ENCODE results near the gene CEP104. TPM values are rescaled to one million over a fixed set of nuclear protein-coding genes. Genes with fewer than 3 reads are reported as not detected.

CEP104 gene
- total RNA-seq, 2 experiments from 2014 or later: 33.6 to 35.5 TPM

DNA sequence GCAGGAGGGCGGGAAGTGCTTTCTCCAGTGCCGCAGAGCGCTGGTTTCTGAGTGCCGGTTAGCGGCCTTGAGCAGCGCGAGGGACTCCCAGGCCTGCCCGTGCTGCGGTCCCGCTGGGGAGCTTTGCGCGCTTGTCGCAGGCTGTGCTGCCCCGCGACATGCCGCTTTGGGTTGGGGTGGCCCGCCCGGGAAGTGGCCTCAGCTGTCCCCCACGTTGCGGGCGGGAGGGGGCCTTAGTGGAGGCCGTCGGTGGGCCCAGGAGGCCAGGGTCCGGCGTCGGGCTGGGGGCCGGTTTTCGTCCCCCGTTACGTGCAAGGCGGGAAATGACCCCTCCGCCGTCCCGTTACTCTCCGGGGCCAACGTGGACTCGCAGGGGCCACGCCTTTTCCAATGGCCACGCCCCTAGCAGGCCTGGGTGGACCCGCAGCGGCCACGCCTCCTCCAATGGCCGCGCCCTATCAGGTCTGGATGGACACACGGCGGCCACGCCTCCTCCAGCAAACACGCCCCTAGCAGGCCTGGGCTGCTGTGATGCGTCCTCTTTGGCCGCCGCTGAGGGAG, 44.0 kb upstream of the CEP104 start:
- H3K27ac Mint-ChIP-seq: peak overlapping the region; percentile 98
- peaks cover 24% of the 10 kb centered on the region for H3K36me3 Mint-ChIP-seq (ENCODE audit: low read depth)
- ChIA-PET POLR2A (interaction anchor here (0.6 kb wide), 1 partner anchor 21 kb away, joined by 3 read pairs; no protein-coding TSS in a partner anchor), CTCF (interaction anchor here (2.7 kb wide), 1 partner anchor 10 kb away, joined by 7 read pairs; no protein-coding TSS in a partner anchor)
- H3K27me3 Mint-ChIP-seq: no peaks in the 10 kb centered on the region
- DNase-seq (peak; percentile 93), ATAC-seq (peak; percentile 37)
- peak overlapping the region; percentile 87 for H3K4me3 Mint-ChIP-seq
- H3K9me3 Mint-ChIP-seq (ENCODE audit: low read depth): peaks cover 11% of the 10 kb centered on the region
- H3K4me1 Mint-ChIP-seq: peaks cover 51% of the 10 kb centered on the region
- intact Hi-C loops (cut with DNase I, micrococcal nuclease): loop anchor here (1.0 to 2.0 kb wide), 9 partner anchors 44 to 1488 kb away; partner anchors contain the start of genes CEP104 (in 2 of the 2), DFFB (in 2 of the 2), LRRC47 (in 2 of the 2) and SMIM1 (in 2 of the 2)

DNA sequence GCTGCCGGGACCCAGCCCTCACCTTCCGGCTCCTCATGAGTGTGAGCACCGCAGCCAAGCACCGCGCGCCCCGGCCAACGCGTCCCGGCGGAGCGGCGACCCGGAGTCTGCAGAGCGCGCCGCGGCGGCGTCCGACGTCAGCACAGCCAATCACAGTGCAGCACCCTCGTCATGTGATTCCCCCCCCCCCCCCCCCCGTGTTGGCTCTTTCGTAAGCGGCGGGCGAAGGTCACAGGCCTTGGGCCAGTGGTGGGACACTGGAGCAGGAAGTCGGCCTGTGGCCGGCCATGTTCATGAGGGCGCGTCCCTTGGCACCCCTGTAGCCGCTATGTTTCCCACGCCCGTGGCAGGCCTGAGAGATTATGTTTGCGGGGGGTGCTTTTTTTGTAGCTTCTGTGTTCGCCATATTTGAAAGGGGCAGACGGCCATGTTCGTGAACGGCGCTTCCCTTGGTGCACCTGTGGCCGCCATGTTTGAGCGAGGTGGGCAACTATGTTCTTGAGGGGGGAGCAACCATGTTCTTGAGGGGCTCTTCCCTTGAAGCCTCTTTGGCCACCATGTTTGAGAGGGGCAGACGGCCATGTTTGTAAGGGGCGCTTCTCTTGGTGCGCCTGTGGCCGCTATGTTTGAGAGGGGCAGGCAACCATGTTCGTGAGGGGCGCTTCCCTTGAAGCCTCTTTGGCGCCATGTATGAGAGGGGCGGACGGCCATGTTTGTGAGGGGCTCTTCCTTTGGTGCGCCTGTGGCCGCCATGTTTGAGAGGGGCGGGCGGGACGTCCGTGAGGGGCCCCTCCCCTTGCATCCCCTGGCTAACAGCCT, 43.3 kb upstream of the CEP104 start, which contains the start of gene C1orf174:
C1orf174 (minus strand) TSS at position 123 of the 819 bp plus-strand sequence; CDS start at position 37, 86 bp downstream.
- ChIA-PET POLR2A (interaction anchor here (0.6 to 1.6 kb wide), 3 partner anchors 20 to 1382 kb away, joined by 3 to 4 read pairs (median 3); partner anchors contain the start of genes CEP104 and DFFB), CTCF (interaction anchor here (2.7 kb wide), 1 partner anchor 10 kb away, joined by 7 read pairs; no protein-coding TSS in a partner anchor)
- ATAC-seq: peak; percentile 76
- Mint-ChIP-seq H3K9me3 (ENCODE audit: low read depth) (peaks cover 11% of the 10 kb centered on the region), H3K4me1 (peaks cover 51% of the 10 kb centered on the region), H3K4me3 (peak within 1 kb of the TSS; percentile 87), H3K27ac (peak within 1 kb of the TSS; percentile 98), H3K36me3 (ENCODE audit: low read depth) (peaks cover 28% of the 10 kb centered on the region), H3K27me3 (no peaks in the 10 kb centered on the region)
- DNase-seq: peak; percentile 94
- intact Hi-C loops (cut with DNase I, micrococcal nuclease): loop anchor here (1.0 to 2.0 kb wide), 9 partner anchors 43 to 1488 kb away; partner anchors contain the start of genes CEP104 (in 2 of the 2), DFFB (in 2 of the 2), LRRC47 (in 2 of the 2) and SMIM1 (in 2 of the 2)

DNA sequence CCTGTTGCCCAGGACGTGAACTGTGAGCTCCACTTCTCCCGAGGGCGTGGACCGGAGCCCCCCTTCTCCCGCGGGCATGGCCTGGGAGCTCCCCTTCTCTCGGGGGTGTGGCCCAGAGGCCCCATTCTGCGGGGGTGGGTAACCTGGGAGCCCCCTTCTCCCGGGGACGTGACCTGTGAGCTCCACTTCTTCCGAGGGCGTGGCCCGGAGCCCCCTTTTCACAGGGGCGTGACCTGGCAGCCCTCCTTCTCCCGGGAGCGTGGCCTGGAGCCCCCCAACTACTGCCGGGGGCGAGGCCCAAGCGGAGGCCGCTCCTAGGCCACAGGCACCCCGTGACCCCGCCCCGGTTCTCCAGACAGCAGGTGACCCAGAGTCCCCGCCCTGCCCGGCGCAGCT, 42.7 kb upstream of the CEP104 start:
- ATAC-seq (no peak), DNase-seq (peak; percentile 53)
- Mint-ChIP-seq H3K27me3 (no peaks in the 10 kb centered on the region), H3K4me1 (peaks cover 51% of the 10 kb centered on the region), H3K9me3 (ENCODE audit: low read depth) (peaks cover 11% of the 10 kb centered on the region), H3K4me3 (peak overlapping the region; percentile 87), H3K27ac (peak overlapping the region; percentile 77), H3K36me3 (ENCODE audit: low read depth) (peaks cover 31% of the 10 kb centered on the region)
- CTCF ChIA-PET: interaction anchor here (2.7 kb wide), 1 partner anchor 9 kb away, joined by 7 read pairs; no protein-coding TSS in a partner anchor
- POLR2A ChIA-PET: interaction anchor here (0.7 to 1.6 kb wide), 2 partner anchors 42 to 1381 kb away, joined by 3 to 4 read pairs; partner anchors contain the start of genes CEP104 and DFFB
- intact Hi-C loops (cut with DNase I, micrococcal nuclease): loop anchor here (1.0 to 2.0 kb wide), 9 partner anchors 42 to 1487 kb away; partner anchors contain the start of genes CEP104 (in 2 of the 2), DFFB (in 2 of the 2), LRRC47 (in 2 of the 2) and SMIM1 (in 2 of the 2)

DNA sequence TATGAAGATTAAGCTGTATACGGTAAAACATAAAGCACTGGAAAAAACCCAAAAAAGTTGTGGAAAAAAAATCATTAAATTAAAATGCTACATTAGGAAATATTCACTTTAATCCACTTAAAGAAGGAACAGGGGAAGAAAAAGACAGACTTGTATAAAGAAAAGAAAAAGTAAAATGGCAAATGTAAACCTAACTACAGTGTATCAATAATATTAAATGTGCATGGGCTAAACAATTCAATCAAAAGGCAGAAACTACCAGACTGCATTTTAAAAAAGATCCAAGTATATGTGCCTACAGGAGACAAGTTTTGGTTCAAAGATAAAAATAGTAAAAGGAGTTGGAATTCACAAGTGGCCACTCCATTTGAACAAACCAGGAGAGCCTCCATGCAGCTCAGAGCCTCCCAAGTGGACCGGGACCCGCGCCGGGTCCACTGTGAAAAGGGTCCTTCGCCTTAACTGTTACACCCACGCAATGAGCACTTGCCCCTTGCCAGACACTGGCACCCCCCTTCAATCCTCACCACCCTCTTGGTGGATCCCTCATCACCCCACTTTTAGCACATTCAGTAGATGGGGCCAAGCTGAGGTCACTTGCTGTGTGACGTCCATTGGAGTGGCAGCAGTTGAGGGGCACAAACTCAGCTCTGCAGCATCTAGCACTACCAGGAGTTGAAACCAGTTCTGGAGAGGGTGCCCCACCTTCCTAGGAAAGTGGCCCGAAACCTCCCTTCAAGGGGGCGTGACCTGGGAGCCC, 42.2 kb upstream of the CEP104 start:
- DNase-seq: no peak
- Mint-ChIP-seq H3K36me3 (ENCODE audit: low read depth) (peaks cover 31% of the 10 kb centered on the region), H3K27ac (peak overlapping the region; percentile 77), H3K4me3 (peak overlapping the region; percentile 87), H3K9me3 (ENCODE audit: low read depth) (peaks cover 11% of the 10 kb centered on the region), H3K27me3 (no peaks in the 10 kb centered on the region), H3K4me1 (peaks cover 51% of the 10 kb centered on the region)
- ChIA-PET CTCF (interaction anchor here (2.7 kb wide), 1 partner anchor 8 kb away, joined by 7 read pairs; no protein-coding TSS in a partner anchor), POLR2A (interaction anchor here (1.6 kb wide), 1 partner anchor 42 kb away, joined by 4 read pairs; the partner anchor contains the start of genes CEP104 and DFFB)
- intact Hi-C loops (cut with DNase I, micrococcal nuclease): no loop called here
- no peak for ATAC-seq

DNA sequence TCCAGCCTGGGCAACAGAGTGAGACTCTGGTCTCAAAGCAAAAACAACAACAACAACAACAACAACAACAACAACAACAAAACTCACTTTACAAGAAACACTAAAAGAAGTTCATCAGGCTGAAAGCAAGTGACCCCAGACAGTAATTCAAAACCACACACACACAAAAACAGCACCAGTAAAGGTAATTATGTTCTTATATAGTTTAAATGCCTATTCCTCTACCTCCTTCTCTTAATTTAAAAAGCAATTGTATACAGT, 41.4 kb upstream of the CEP104 start:
- no peak overlapping the region for H3K27ac Mint-ChIP-seq
- POLR2A ChIA-PET: no interaction called here
- ATAC-seq: no peak
- peaks cover 45% of the 10 kb centered on the region for H3K4me1 Mint-ChIP-seq
- no peaks in the 10 kb centered on the region for H3K27me3 Mint-ChIP-seq
- no peak for DNase-seq
- intact Hi-C loops (cut with DNase I, micrococcal nuclease): no loop called here
- CTCF ChIA-PET: interaction anchor here (2.7 kb wide), 1 partner anchor 8 kb away, joined by 7 read pairs; no protein-coding TSS in a partner anchor
- H3K9me3 Mint-ChIP-seq (ENCODE audit: low read depth): peaks cover 11% of the 10 kb centered on the region
- H3K4me3 Mint-ChIP-seq: peak overlapping the region; percentile 17
- peaks cover 33% of the 10 kb centered on the region for H3K36me3 Mint-ChIP-seq (ENCODE audit: low read depth)

DNA sequence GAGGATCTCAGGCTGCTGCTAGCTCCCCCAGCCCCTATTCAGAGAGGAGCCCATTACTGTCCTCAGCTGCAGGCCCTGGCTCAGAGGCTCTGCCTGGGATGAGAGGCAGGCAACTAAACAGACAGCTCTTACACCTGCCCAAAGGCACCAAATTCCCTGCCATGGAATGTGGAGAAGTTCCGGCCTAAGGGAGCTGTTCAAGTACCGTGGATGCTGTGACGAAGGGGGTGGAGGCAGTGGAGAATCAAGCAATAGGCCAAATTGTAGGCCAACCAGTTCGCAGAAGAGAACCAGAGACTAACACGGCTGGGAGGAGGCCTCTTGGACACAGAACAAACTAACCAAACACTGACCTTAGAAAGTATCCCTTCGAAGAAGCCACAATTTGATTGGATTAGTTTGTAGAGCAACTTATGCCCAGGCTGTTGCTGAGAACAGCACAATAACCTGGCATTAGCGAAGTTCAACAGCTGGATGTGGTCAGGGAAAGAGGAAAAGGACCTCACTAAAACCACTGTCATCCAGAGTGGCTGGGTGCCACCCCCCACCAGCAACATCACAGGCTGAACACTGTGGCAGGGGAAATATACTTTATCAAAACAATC, 39.5 kb upstream of the CEP104 start:
- POLR2A ChIA-PET: no interaction called here
- Mint-ChIP-seq H3K4me3 (no peak overlapping the region), H3K27ac (no peak overlapping the region), H3K27me3 (no peaks in the 10 kb centered on the region), H3K4me1 (peaks cover 38% of the 10 kb centered on the region), H3K9me3 (ENCODE audit: low read depth) (peaks cover 11% of the 10 kb centered on the region), H3K36me3 (ENCODE audit: low read depth) (peaks cover 39% of the 10 kb centered on the region)
- no peak for DNase-seq
- no peak for ATAC-seq
- intact Hi-C loops (cut with DNase I, micrococcal nuclease): no loop called here
- CTCF ChIA-PET: no interaction called here

DNA sequence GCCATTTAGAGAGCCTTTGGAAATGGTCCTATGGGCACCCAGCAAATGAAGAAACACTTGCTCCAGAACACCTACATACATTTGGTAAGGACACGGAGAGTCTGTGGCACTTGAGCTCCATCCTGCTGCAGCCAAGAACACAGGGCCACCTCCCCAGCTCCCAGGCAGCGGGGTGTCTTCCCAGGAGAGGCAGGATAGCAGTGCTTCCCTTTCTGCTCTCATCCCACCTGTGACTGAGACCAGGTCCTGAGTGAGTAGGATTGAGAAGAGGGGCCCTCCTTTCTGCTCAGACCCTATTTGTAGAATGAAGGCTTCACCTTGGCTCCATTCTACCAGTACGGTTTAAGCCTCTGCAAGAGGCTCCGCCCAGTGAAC, 38.9 kb upstream of the CEP104 start:
- Mint-ChIP-seq H3K36me3 (ENCODE audit: low read depth) (peaks cover 42% of the 10 kb centered on the region), H3K9me3 (ENCODE audit: low read depth) (peaks cover 11% of the 10 kb centered on the region), H3K4me1 (peaks cover 40% of the 10 kb centered on the region), H3K27me3 (no peaks in the 10 kb centered on the region), H3K27ac (no peak overlapping the region), H3K4me3 (no peak overlapping the region)
- intact Hi-C loops (cut with DNase I, micrococcal nuclease): no loop called here
- ATAC-seq: no peak
- DNase-seq: no peak
- CTCF ChIA-PET: no interaction called here
- POLR2A ChIA-PET: no interaction called here

DNA sequence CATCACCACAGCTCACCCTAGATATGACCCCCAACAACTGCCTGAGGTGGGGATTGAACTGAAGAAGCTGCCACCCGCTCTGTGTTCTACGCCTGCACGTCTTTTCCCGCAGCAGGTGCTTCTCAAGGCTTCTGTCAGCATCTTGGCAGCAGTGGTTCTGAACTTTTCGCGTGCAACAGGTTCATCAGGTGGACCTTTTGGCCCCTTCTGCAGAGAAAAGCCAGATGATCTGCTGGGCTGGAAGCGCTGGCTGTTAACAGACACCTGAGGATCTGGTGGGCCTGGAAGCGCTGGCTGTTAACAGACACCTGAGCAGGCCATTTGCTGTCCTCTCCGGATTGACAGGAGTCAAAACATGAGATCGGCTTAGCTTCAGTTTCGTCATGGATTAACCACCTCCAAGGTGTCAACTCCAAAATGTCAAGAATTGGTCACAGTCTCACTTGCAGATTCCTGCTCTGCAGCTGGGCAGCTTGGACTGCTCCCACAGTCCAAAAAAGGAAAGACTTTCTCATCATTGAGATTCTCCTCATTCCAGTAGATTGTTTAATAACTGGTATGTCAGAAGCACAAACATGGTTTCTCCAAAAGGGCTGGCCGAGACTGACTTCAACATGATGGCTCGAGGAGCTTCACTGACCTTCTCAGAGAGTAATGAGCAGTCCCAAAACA, 38.4 kb upstream of the CEP104 start:
- Mint-ChIP-seq H3K36me3 (ENCODE audit: low read depth) (peaks cover 47% of the 10 kb centered on the region), H3K4me1 (peaks cover 45% of the 10 kb centered on the region), H3K9me3 (ENCODE audit: low read depth) (peaks cover 11% of the 10 kb centered on the region), H3K27me3 (no peaks in the 10 kb centered on the region), H3K4me3 (no peak overlapping the region), H3K27ac (no peak overlapping the region)
- ATAC-seq (no peak), DNase-seq (no peak)
- CTCF ChIA-PET: no interaction called here
- intact Hi-C loops (cut with DNase I, micrococcal nuclease): no loop called here
- POLR2A ChIA-PET: no interaction called here

DNA sequence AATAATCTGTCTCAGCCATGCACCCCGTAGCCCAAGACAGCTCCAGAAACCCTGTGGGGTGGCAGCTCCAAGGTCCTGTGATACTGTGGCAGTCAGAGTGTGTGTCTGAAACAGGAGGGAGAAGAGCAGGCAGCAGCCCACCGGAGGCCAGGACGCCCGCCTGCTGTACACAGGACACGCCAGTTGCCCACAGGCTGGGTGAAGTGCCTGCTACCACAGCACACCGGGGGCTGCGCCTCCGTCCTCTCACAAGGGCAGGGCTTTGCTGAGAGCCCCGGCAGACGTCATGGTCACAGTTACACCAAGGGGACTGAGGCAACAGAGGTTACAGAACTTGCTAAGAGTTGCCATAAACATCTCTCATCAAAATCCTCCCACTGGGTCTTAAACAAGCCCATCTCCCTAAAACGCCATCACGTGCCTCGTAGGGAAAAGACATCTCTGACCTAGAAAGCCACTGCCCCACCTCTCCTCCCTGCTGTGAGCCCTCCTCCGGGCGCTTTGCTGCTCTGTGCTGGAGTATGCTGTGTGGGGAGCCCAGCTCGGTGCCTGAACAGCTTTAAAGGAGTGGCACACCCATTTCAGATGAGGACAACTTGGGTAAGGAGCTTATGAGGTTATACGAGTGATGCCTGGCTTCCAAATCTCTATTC, 37.7 kb upstream of the CEP104 start:
- CTCF ChIA-PET: no interaction called here
- Mint-ChIP-seq H3K27ac (no peak overlapping the region), H3K27me3 (no peaks in the 10 kb centered on the region), H3K9me3 (ENCODE audit: low read depth) (peaks cover 11% of the 10 kb centered on the region), H3K4me3 (no peak overlapping the region), H3K36me3 (ENCODE audit: low read depth) (peaks cover 53% of the 10 kb centered on the region), H3K4me1 (peaks cover 52% of the 10 kb centered on the region)
- DNase-seq (no peak), ATAC-seq (no peak)
- intact Hi-C loops (cut with DNase I, micrococcal nuclease): no loop called here
- POLR2A ChIA-PET: no interaction called here

DNA sequence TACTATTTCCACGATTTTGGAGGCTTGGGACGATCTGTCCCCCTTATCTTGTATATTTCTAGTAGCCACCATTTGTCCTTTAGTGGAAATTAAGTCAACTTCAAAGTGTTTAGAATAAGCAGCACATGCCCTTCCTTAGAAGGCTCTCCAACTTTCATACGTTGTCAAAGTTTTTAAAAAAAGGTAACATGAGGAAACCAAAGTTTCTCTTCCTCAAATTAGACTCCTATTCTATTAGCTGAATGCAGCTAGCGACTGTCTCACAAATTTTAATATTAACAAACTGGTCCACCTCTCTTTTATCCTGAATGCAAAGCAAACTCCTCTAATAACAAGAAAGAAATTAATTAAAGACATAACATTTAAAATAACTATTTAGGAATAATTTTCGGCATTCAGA, 36.2 kb upstream of the CEP104 start:
- CTCF ChIA-PET: no interaction called here
- Mint-ChIP-seq H3K27ac (no peak overlapping the region), H3K4me1 (peaks cover 45% of the 10 kb centered on the region), H3K36me3 (ENCODE audit: low read depth) (peaks cover 52% of the 10 kb centered on the region), H3K4me3 (no peak overlapping the region), H3K9me3 (ENCODE audit: low read depth) (peaks cover 8% of the 10 kb centered on the region), H3K27me3 (no peaks in the 10 kb centered on the region)
- intact Hi-C loops (cut with DNase I, micrococcal nuclease): no loop called here
- POLR2A ChIA-PET: no interaction called here
- DNase-seq: no peak
- no peak for ATAC-seq

Data from activated CD4-positive, alpha-beta T cell treated with anti-CD3 and anti-CD28 coated beads for 36 hours (primary cell).